SK-N-SH (cell line): ENCODE results near the gene ZP1. TPM values are rescaled to one million over a fixed set of nuclear protein-coding genes. Genes with fewer than 3 reads are reported as not detected.

Experiments
- CTCF ChIA-PET: fragments of 300-600, 350-600 bp; formaldehyde crosslinking; extraction: SDS; loops from one replicate; lab custom pipeline; 2021; lab: Yijun Ruan, JAX
- POLR2A ChIA-PET: fragments of 350-600 bp; sonication (Branson Sonifier 250); formaldehyde crosslinking; extraction: SDS; loops from one replicate; lab custom pipeline; 2020; ENCODE audit warnings: antibody characterized with exemption, inconsistent platforms; lab: Yijun Ruan, JAX
- DNase-seq: peaks from one replicate; pipeline ENCODE4 v3.0.0; 2012
- H2AFZ ChIP-seq: fragments of 200-600 bp; sonication (generic); 2 replicates; pipeline ENCODE4 v1.8.1; 2016; ENCODE audit warnings: antibody characterized with exemption, mild to moderate bottlenecking, low read depth
- H3F3A ChIP-seq: fragments of 200-600 bp; sonication (generic); replicated peaks from 2 replicates; pipeline ENCODE3; 2016; ENCODE audit warnings: antibody characterized with exemption, mild to moderate bottlenecking; ENCODE audit not compliant: insufficient read depth
- H3K27ac ChIP-seq, 2 experiments: fragments of 200-500 bp in 1 of 2; fragments of 200-600 bp in 1 of 2; sonication (Bioruptor generic) in 1 of 2; sonication (generic), shearing (Covaris generic) in 1 of 2; 2 replicates each; pipeline versions ENCODE4 v1.5.1 to v1.6.1; 2014 to 2016; ENCODE audit warnings: low read depth in 2 of 2, inconsistent platforms in 1 of 2, low read length in 1 of 2, mild to moderate bottlenecking in 1 of 2, mixed read lengths in 1 of 2
- H3K27me3 ChIP-seq: fragments of 200-600 bp; sonication (generic), shearing (Covaris generic); 2 replicates; pipeline ENCODE4 v1.6.1; 2016; ENCODE audit warnings: mixed run types; ENCODE audit not compliant: insufficient read depth
- H3K36me3 ChIP-seq, 2 experiments: fragments of 200-500 bp in 1 of 2; fragments of 200-600 bp in 1 of 2; sonication (Bioruptor generic) in 1 of 2; sonication (generic) in 1 of 2; replicated peaks in 1 of 2; 2 replicates each; pipeline versions ENCODE3 to v1.5.1; 2014 to 2016; ENCODE audit warnings: low read length in 1 of 2, mild to moderate bottlenecking in 1 of 2; ENCODE audit not compliant: insufficient read depth in 2 of 2, control insufficient read depth in 1 of 2
- H3K4me1 ChIP-seq, 2 experiments: fragments of 200-500 bp in 1 of 2; fragments of 200-600 bp in 1 of 2; sonication (Bioruptor generic) in 1 of 2; sonication (generic), shearing (Covaris generic) in 1 of 2; 2 replicates each; pipeline versions ENCODE4 v1.5.1 to v1.6.1; 2014 to 2016; ENCODE audit warnings: low read depth in 1 of 2, low read length in 1 of 2, mixed run types in 1 of 2; ENCODE audit not compliant: insufficient read depth in 2 of 2, control insufficient read depth in 1 of 2
- H3K4me2 ChIP-seq: fragments of 200-600 bp; sonication (generic), shearing (Covaris generic); 2 replicates; pipeline ENCODE4 v1.6.1; 2017; ENCODE audit warnings: mixed run types
- H3K4me3 ChIP-seq, 2 experiments: fragments of 200-500 bp in 1 of 2; fragments of 200-600 bp in 1 of 2; sonication (Bioruptor generic) in 1 of 2; sonication (generic), shearing (Covaris generic) in 1 of 2; 2 replicates each; pipeline versions ENCODE4 v1.5.1 to v1.8.1; 2014 to 2016; ENCODE audit warnings: low read depth in 2 of 2, inconsistent platforms in 1 of 2, low read length in 1 of 2, mild to moderate bottlenecking in 1 of 2, mixed read lengths in 1 of 2, moderate library complexity in 1 of 2
- H3K79me2 ChIP-seq: fragments of 200-600 bp; sonication (generic); 2 replicates; pipeline ENCODE4 v1.8.1; 2017; ENCODE audit warnings: mild to moderate bottlenecking; ENCODE audit not compliant: insufficient read depth
- H3K9ac ChIP-seq: fragments of 200-600 bp; sonication (generic); 2 replicates; pipeline ENCODE4 v1.6.1; 2017; ENCODE audit warnings: mixed run types
- H3K9me2 ChIP-seq: fragments of 200-600 bp; sonication (generic); 2 replicates; pipeline ENCODE4 v1.6.1; 2017; ENCODE audit warnings: mixed run types
- H3K9me3 ChIP-seq: fragments of 200-600 bp; sonication (generic); 2 replicates; pipeline ENCODE4 v1.6.1; 2017; ENCODE audit warnings: mixed run types, mild to moderate bottlenecking, moderate library complexity
- H4K20me1 ChIP-seq: fragments of 200-600 bp; sonication (generic); 2 replicates; pipeline ENCODE4 v1.6.1; 2017; ENCODE audit warnings: mild to moderate bottlenecking, mixed run types; ENCODE audit not compliant: insufficient read depth
- EP300 ChIP-seq, 2 experiments: IDR thresholded peaks; 2 replicates each; pipeline versions ENCODE4 v1.4.0 to v1.6.1; 2012; ENCODE audit warnings: borderline replicate concordance in 1 of 2, low read depth in 1 of 2, low read length in 1 of 2
- FOXJ3 ChIP-seq: sonication (generic); formaldehyde crosslinking; IDR thresholded peaks from 2 replicates; pipeline ENCODE4 v1.5.1; 2020; ENCODE audit warnings: mild to moderate bottlenecking, missing genetic modification reagents
- GABPA ChIP-seq: IDR thresholded peaks from 2 replicates; pipeline ENCODE4 v1.4.0; 2012; ENCODE audit warnings: low read depth, mild to moderate bottlenecking
- GATA2 ChIP-seq: sonication (generic); formaldehyde crosslinking; IDR thresholded peaks from 2 replicates; pipeline ENCODE4 v1.5.0; 2020; ENCODE audit warnings: mild to moderate bottlenecking, missing genetic modification reagents
- MEF2A ChIP-seq: IDR thresholded peaks from 2 replicates; pipeline ENCODE4 v1.4.0; 2012; ENCODE audit warnings: low read depth, borderline replicate concordance
- MXI1 ChIP-seq: IDR thresholded peaks from 2 replicates; pipeline ENCODE4 v1.6.1; 2012; ENCODE audit warnings: mild to moderate bottlenecking, low read depth, low read length, improper control_type of control experiment
- NFIC ChIP-seq: IDR thresholded peaks from 2 replicates; pipeline ENCODE4 v1.4.0; 2012; ENCODE audit warnings: borderline replicate concordance
- NRF1 ChIP-seq: IDR thresholded peaks from 2 replicates; pipeline ENCODE4 v1.6.1; 2012; ENCODE audit warnings: low read depth, mild to moderate bottlenecking, low read length
- RAD21 ChIP-seq: IDR thresholded peaks from 2 replicates; pipeline ENCODE4 v1.6.1; 2012; ENCODE audit warnings: mild to moderate bottlenecking, low read length
- RCOR1 ChIP-seq: fragments of 150-350 bp; IDR thresholded peaks from 2 replicates; pipeline ENCODE4 v1.6.1; 2017; ENCODE audit warnings: antibody characterized with exemption, low read length
- SIN3A ChIP-seq: IDR thresholded peaks from 2 replicates; pipeline ENCODE4 v1.6.1; 2012; ENCODE audit warnings: low read depth, mild to moderate bottlenecking, low read length, moderate library complexity, borderline replicate concordance
- USF1 ChIP-seq: IDR thresholded peaks from 2 replicates; pipeline ENCODE4 v1.4.0; 2012; ENCODE audit warnings: low read depth, borderline replicate concordance
- ZBTB33 ChIP-seq: IDR thresholded peaks from 2 replicates; pipeline ENCODE4 v1.4.0; 2012; ENCODE audit warnings: low read depth, borderline replicate concordance
- WGBS: methylation state at CpG from one replicate; pipeline ENCODE4 v1.1.6; 2017; ENCODE audit warnings: low lambda C conversion rate; 5-methylcytosine and 5-hydroxymethylcytosine counted together
- polyA plus RNA-seq, 3 experiments: library from polyadenylated mRNA; depleted of rRNA; stranded (reverse); fragments of >200 nt; gene quantifications; 2 replicates each; pipeline ENCODE4 v1.2.3, GENCODE V29; 2012

Gene ZP1
- polyA plus RNA-seq, 1 of the 3 experiments (the other 2 are of a cell fraction): not detected

GRCh38 chr11:60860943-60861342, 6.4 kb upstream of the ZP1 start:
- no peaks in the 10 kb centered on the region for H3K79me2 ChIP-seq
- H2AFZ ChIP-seq: no peak overlapping the region
- H3K9me3 ChIP-seq: no peaks in the 10 kb centered on the region
- no peak overlapping the region for H3K4me3 ChIP-seq
- no peak overlapping the region for H3K27ac ChIP-seq
- TF ChIP-seq RCOR1 (no peak), GABPA (no peak), USF1 (no peak), NRF1 (no peak), GATA2 (CRISPR knock-in tag) (no peak), NFIC (no peak), SIN3A (no peak), MXI1 (no peak), EP300 (IDR thresholded peaks at IDR 0.05; ENCODE audit: borderline replicate concordance in 1 of 2, low read depth in 1 of 2, low read length in 1 of 2) (no peak), FOXJ3 (no peak), RAD21 (no peak)
- ChIA-PET CTCF (interaction anchor here (0.8 to 1.2 kb wide), 2 partner anchors 16 to 30 kb away, joined by 3 to 4 read pairs; no protein-coding TSS in a partner anchor), POLR2A (no interaction called here)
- H3K27me3 ChIP-seq: no peaks in the 10 kb centered on the region; the same call in 1 of the 2 replicates
- no peaks in the 10 kb centered on the region for H3K9me2 ChIP-seq
- no peaks in the 10 kb centered on the region for H4K20me1 ChIP-seq
- no peak overlapping the region for H3K9ac ChIP-seq
- DNase-seq: peak; percentile 29
- no peaks in the 10 kb centered on the region for H3F3A ChIP-seq
- H3K36me3 ChIP-seq: no peaks in the 10 kb centered on the region
- H3K4me2 ChIP-seq: no peak overlapping the region
- 69% methylated on average over 1 of the region's 7 CpGs for WGBS
- no peaks in the 10 kb centered on the region for H3K4me1 ChIP-seq

GRCh38 chr11:60862171-60862570, 5.2 kb upstream of the ZP1 start:
- Histone ChIP-seq H3K27ac (no peak overlapping the region), H3F3A (no peaks in the 10 kb centered on the region), H2AFZ (no peak overlapping the region), H4K20me1 (no peaks in the 10 kb centered on the region), H3K79me2 (no peaks in the 10 kb centered on the region), H3K9me3 (no peaks in the 10 kb centered on the region), H3K4me2 (no peak overlapping the region), H3K27me3 (no peaks in the 10 kb centered on the region; the same call in 1 of the 2 replicates), H3K9ac (no peak overlapping the region), H3K36me3 (no peaks in the 10 kb centered on the region), H3K4me1 (no peaks in the 10 kb centered on the region), H3K4me3 (no peak overlapping the region), H3K9me2 (no peaks in the 10 kb centered on the region)
- DNase-seq: no peak
- TF ChIP-seq ZBTB33: no peak
- TF ChIP-seq MEF2A: no peak
- POLR2A ChIA-PET: no interaction called here
- WGBS: 81% methylated on average over 9 of the region's 9 CpGs
- CTCF ChIA-PET: interaction anchor here (0.7 to 1.5 kb wide), 2 partner anchors 31 to 37 kb away, joined by 3 to 6 read pairs; no protein-coding TSS in a partner anchor
